Mammary epithelial cell (primary cell): ENCODE results near the gene ST6GALNAC3.

Experiments used
- CTCF ChIP-seq, 2 donors: IDR thresholded peaks in 1 of 2; conservative IDR thresholded peaks in 1 of 2; 2 replicates each; pipeline ENCODE4 v1.5.1; 2011 to 2012; ENCODE audit warnings: inconsistent platforms in 2 of 2, low read length in 2 of 2, mild to moderate bottlenecking in 2 of 2, control low read depth in 1 of 2, low read depth in 1 of 2; ENCODE audit not compliant: insufficient read depth in 1 of 2; ENCODE audit errors: extremely low read depth in 1 of 2
- EZH2 ChIP-seq: IDR thresholded peaks from 2 replicates; pipeline ENCODE4 v1.6.1; 2012; ENCODE audit warnings: low read length, inconsistent platforms, borderline replicate concordance

GRCh38 chr1:76079475-76080227 is 5.1 kb downstream of the ST6GALNAC3 start:
- no peak for TF ChIP-seq CTCF (conservative IDR thresholded peaks at IDR 0.05 in 1 of 2, IDR thresholded peaks at IDR 0.05 in 1 of 2; ENCODE audit: extremely low read depth in 1 of 2, insufficient read depth in 1 of 2, low read depth in 1 of 2, low read length in 2 of 2)
- no peak for TF ChIP-seq EZH2
